Measurements from ENCODE around the gene TBC1D9.

Gene TBC1D9

Small RNA genes lying within 50 kb of the gene (small RNA-seq; reads per million reads assigned to genes)
- gene AC108019.1 (0 reads per million in 2 experiments), gene RF00019 (0 reads per million in 2 experiments), gene RN7SL152P (0 to 0.04 reads per million in 2 experiments), gene RNY1P14 (0 to 0.09 reads per million in 2 experiments)

Data from SK-N-DZ (cell line).